ENCODE results near the gene JARID2. TPM values are rescaled to one million over a fixed set of nuclear protein-coding genes. Genes with fewer than 3 reads are reported as not detected.
A peak's percentile ranks its signal among the peaks of the same experiment; 100 is the strongest.

The JARID2 gene
- polyA plus RNA-seq, 1 of the 3 experiments (the other 2 are of a cell fraction): 3.4 TPM

DNA sequence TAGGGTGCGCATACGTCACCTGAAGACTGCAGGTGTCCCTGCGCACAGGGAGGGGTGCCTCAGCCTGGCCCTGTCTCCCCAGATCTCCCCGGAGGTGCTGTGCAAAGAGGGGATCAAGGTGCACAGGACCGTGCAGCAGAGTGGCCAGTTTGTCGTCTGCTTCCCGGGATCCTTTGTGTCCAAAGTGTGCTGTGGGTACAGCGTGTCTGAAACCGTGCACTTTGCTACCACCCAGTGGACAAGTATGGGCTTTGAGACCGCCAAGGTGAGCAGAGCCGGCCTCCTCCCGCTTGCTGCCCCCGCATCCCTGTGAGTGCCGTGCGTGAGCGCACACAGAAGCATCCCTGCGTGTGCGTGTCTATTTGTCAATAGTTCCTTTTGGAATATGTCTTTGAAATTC, 266.3 kb downstream of the JARID2 start:
- H3K4me2 ChIP-seq: no peak overlapping the region

DNA sequence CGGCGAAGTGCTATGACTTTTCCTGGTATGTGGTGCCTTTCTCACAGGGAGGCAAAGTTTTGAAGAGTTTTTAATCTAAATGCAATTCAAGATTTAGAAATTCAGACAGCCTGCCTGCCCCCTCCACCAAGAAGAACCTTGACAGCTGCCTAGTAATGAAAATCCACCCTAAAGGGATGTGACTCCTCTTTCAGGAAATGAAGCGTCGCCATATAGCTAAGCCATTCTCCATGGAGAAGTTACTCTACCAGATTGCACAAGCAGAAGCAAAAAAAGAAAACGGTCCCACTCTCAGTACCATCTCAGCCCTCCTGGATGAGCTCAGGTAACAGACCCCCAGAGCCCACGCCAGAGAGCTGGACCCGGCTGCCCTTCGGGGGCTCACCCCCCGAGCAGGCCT, 266.9 kb downstream of the JARID2 start:
- ChIA-PET POLR2A (no interaction called here), CTCF (interaction anchor here (2.7 kb wide), 1 partner anchor 110 kb away, joined by 13 read pairs; no protein-coding TSS in a partner anchor)
- peaks cover 15 to 20% of the 10 kb centered on the region in 2 experiments for H3K36me3 ChIP-seq (replicated peaks in 1 of 2; ENCODE audit: control insufficient read depth in 1 of 2, insufficient read depth in 2 of 2, low read length in 1 of 2)
- no peak overlapping the region for H3K27ac ChIP-seq (ENCODE audit: low read depth in 2 of 2, low read length in 1 of 2)
- no peak overlapping the region for H2AFZ ChIP-seq (ENCODE audit: low read depth)
- H4K20me1 ChIP-seq (ENCODE audit: insufficient read depth): 0 out of 2 replicates have a peak, but pooled peaks cover 12% of the 10 kb centered on the region
- no peaks in the 10 kb centered on the region for H3K27me3 ChIP-seq (ENCODE audit: insufficient read depth)
- H3K79me2 ChIP-seq (ENCODE audit: insufficient read depth): no peaks in the 10 kb centered on the region
- H3K9ac ChIP-seq: no peak overlapping the region
- no peaks in the 10 kb centered on the region for H3F3A ChIP-seq (replicated peaks; ENCODE audit: insufficient read depth)
- H3K4me3 ChIP-seq (ENCODE audit: low read depth in 2 of 2, low read length in 1 of 2): no peak overlapping the region
- WGBS (ENCODE audit: low lambda C conversion rate): 89% methylated on average over 9 of the region's 9 CpGs
- no peaks in the 10 kb centered on the region for H3K9me3 ChIP-seq
- no peak overlapping the region for H3K4me2 ChIP-seq
- no peaks in the 10 kb centered on the region for H3K9me2 ChIP-seq
- DNase-seq: no peak
- H3K4me1 ChIP-seq (ENCODE audit: control insufficient read depth in 1 of 2, insufficient read depth in 2 of 2, low read depth in 1 of 2, low read length in 1 of 2): no peaks in the 10 kb centered on the region; a peak in 1 of 4 replicates
- TF ChIP-seq MAX (IDR thresholded peaks at IDR 0.05; ENCODE audit: low read depth): no peak
- TF ChIP-seq YY1 (IDR thresholded peaks at IDR 0.05; ENCODE audit: low read depth): no peak
- TF ChIP-seq NRF1 (IDR thresholded peaks at IDR 0.05; ENCODE audit: low read depth, low read length): no peak
- no peak for TF ChIP-seq RAD21 (IDR thresholded peaks at IDR 0.05; ENCODE audit: low read length)
- TF ChIP-seq SMC3 (IDR thresholded peaks at IDR 0.05; ENCODE audit: low read depth, low read length): no peak
- TF ChIP-seq CHD2 (IDR thresholded peaks at IDR 0.05; ENCODE audit: low read length, partially characterized antibody): no peak
- no peak for TF ChIP-seq GABPA (IDR thresholded peaks at IDR 0.05; ENCODE audit: low read depth)
- no peak for TF ChIP-seq EP300 (IDR thresholded peaks at IDR 0.05; ENCODE audit: borderline replicate concordance in 1 of 2, low read depth in 1 of 2, low read length in 1 of 2)
- no peak for TF ChIP-seq RXRA (IDR thresholded peaks at IDR 0.05; ENCODE audit: borderline replicate concordance, low read depth)
- TF ChIP-seq, protein P1, sequence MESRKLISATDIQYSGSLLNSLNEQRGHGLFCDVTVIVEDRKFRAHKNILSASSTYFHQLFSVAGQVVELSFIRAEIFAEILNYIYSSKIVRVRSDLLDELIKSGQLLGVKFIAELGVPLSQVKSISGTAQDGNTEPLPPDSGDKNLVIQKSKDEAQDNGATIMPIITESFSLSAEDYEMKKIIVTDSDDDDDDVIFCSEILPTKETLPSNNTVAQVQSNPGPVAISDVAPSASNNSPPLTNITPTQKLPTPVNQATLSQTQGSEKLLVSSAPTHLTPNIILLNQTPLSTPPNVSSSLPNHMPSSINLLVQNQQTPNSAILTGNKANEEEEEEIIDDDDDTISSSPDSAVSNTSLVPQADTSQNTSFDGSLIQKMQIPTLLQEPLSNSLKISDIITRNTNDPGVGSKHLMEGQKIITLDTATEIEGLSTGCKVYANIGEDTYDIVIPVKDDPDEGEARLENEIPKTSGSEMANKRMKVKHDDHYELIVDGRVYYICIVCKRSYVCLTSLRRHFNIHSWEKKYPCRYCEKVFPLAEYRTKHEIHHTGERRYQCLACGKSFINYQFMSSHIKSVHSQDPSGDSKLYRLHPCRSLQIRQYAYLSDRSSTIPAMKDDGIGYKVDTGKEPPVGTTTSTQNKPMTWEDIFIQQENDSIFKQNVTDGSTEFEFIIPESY (IDR thresholded peaks at IDR 0.05; ENCODE audit: borderline replicate concordance, low read depth): no peak
- TF ChIP-seq, protein P2, sequence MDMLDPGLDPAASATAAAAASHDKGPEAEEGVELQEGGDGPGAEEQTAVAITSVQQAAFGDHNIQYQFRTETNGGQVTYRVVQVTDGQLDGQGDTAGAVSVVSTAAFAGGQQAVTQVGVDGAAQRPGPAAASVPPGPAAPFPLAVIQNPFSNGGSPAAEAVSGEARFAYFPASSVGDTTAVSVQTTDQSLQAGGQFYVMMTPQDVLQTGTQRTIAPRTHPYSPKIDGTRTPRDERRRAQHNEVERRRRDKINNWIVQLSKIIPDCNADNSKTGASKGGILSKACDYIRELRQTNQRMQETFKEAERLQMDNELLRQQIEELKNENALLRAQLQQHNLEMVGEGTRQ (IDR thresholded peaks at IDR 0.05; ENCODE audit: borderline replicate concordance, low read depth, low read length): no peak
- TF ChIP-seq MEF2A (IDR thresholded peaks at IDR 0.05; ENCODE audit: borderline replicate concordance, low read depth): no peak

More for the DNA sequence above, 266.3 kb downstream of the JARID2 start:
- Histone ChIP-seq H3K9me2 (no peaks in the 10 kb centered on the region), H2AFZ (ENCODE audit: low read depth) (no peak overlapping the region), H4K20me1 (ENCODE audit: insufficient read depth) (peaks cover 15% of the 10 kb centered on the region; the same call in 1 of the 2 replicates), H3K9me3 (no peaks in the 10 kb centered on the region), H3K36me3 (replicated peaks in 1 of 2; ENCODE audit: control insufficient read depth in 1 of 2, insufficient read depth in 2 of 2, low read length in 1 of 2) (peaks cover 15 to 20% of the 10 kb centered on the region in 2 experiments), H3K27me3 (ENCODE audit: insufficient read depth) (no peaks in the 10 kb centered on the region), H3F3A (replicated peaks; ENCODE audit: insufficient read depth) (no peaks in the 10 kb centered on the region), H3K9ac (no peak overlapping the region), H3K27ac (ENCODE audit: low read depth in 2 of 2, low read length in 1 of 2) (no peak overlapping the region), H3K4me1 (ENCODE audit: control insufficient read depth in 1 of 2, insufficient read depth in 2 of 2, low read depth in 1 of 2, low read length in 1 of 2) (no peaks in the 10 kb centered on the region; a peak in 1 of 4 replicates), H3K79me2 (ENCODE audit: insufficient read depth) (no peaks in the 10 kb centered on the region), H3K4me3 (ENCODE audit: low read depth in 2 of 2, low read length in 1 of 2) (no peak overlapping the region; a peak in 1 of 4 replicates)
- peak; percentile 72 for DNase-seq
- TF ChIP-seq, protein P1 (IDR thresholded peaks at IDR 0.05; ENCODE audit: borderline replicate concordance, low read depth): 0 out of 2 replicates have a peak, but pooled peaks have one; percentile 13
- peak; percentile 30 for TF ChIP-seq CTCF (IDR thresholded peaks at IDR 0.05)
- TF ChIP-seq SMC3 (IDR thresholded peaks at IDR 0.05; ENCODE audit: low read depth, low read length): peak; percentile 47
- TF ChIP-seq RAD21 (IDR thresholded peaks at IDR 0.05; ENCODE audit: low read length): peak; percentile 66
- TF ChIP-seq GABPA (IDR thresholded peaks at IDR 0.05; ENCODE audit: low read depth): no peak
- ChIA-PET CTCF (interaction anchor here (0.9 to 1.0 kb wide), 3 partner anchors 19 to 164 kb away, joined by 3 read pairs; no protein-coding TSS in a partner anchor), POLR2A (no interaction called here)
- WGBS (ENCODE audit: low lambda C conversion rate): 95% methylated on average over 12 of the region's 18 CpGs

All from SK-N-SH (cell line).